ENCODE measurements around the gene NDRG2. TPM values are rescaled to one million over a fixed set of nuclear protein-coding genes. Genes with fewer than 3 reads are reported as not detected.
A peak's percentile ranks its signal among the peaks of the same experiment; 100 is the strongest.

Gene NDRG2
- total and polyA plus RNA-seq, 9 of the 15 experiments (the other 6 are each of a cell fraction or from before 2014, with no cell fraction given): 10.1 to 105 (median 41.0) TPM

DNA sequence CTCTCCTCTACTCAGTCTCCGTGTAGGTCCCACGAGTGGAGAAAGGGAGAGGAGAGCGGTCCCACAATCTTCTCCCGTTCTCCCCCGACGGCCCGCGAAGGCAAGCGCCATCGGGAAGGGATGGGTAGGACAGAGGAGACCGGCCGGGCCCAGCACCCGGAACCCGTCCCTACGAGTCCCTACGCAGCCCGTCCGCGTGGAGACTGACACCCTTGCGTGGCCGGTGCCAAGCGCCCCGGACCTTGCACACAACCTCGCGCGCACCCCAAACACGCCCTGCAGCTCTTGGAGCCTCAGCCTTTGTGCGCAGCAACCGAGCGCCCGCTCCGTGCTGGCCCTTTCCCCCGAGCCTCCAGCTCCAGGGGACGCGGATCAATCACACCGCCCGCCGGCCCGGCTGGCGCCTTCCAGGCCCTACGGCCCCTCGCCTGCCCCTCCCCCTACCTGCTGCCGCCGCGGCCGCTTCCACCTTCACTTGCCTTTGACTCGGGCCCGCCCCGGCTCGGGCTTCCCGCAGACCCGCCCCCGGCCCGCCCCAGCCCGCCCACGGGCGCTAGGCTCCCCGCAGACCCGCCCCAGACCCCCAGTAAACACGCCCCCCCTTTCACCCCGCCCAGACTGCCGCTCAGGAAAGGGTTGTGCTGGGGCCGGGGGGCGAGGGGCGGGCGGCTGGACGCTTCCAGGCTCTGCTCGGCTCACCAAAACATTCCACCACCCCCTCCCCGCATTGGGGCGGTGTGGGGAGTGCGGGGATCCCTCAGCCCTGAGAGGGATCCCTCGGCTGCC lies at the start of gene NDRG2 (continued):
- TF ChIP-seq HSF4 (CRISPR knock-in tag; IDR thresholded peaks at IDR 0.05; ENCODE audit: borderline replicate concordance): no peak
- no peak for TF ChIP-seq ZNF830 (CRISPR knock-in tag; IDR thresholded peaks at IDR 0.05)
- no peak for TF ChIP-seq ZNF263 (CRISPR knock-in tag; IDR thresholded peaks at IDR 0.05; ENCODE audit: borderline replicate concordance)
- TF ChIP-seq MCM7 (IDR thresholded peaks at IDR 0.05): no peak
- TF ChIP-seq RHOXF2B (CRISPR knock-in tag; conservative IDR thresholded peaks at IDR 0.05): no peak
- peak; percentile 29; the same call in 1 of the 2 replicates for TF ChIP-seq SAFB (IDR thresholded peaks at IDR 0.05; ENCODE audit: borderline replicate concordance, low read depth, low read length)
- no peak for TF ChIP-seq XRCC4 (IDR thresholded peaks at IDR 0.05; ENCODE audit: extremely low read depth, insufficient read depth, insufficient read length)
- TF ChIP-seq HDAC6 (IDR thresholded peaks at IDR 0.05; ENCODE audit: low read depth, low read length): no peak
- peak; percentile 25 for TF ChIP-seq RBBP5 (IDR thresholded peaks at IDR 0.05; ENCODE audit: borderline replicate concordance, insufficient read depth, low read length, poor library complexity, severe bottlenecking)
- peak; percentile 48; the same call in 1 of the 2 replicates for TF ChIP-seq ZBTB17 (CRISPR knock-in tag; IDR thresholded peaks at IDR 0.05)
- TF ChIP-seq POLR2G (IDR thresholded peaks at IDR 0.05; ENCODE audit: low read depth, low read length): peak; percentile 87
- TF ChIP-seq MCM2 (IDR thresholded peaks at IDR 0.05; ENCODE audit: low read depth): no peak
- no peak for TF ChIP-seq MGA (IDR thresholded peaks at IDR 0.05)
- TF ChIP-seq ZBED1 (IDR thresholded peaks at IDR 0.05): no peak
- no peak for TF ChIP-seq BRF1 (IDR thresholded peaks at IDR 0.05; ENCODE audit: borderline replicate concordance, extremely low read depth, insufficient read length)

Data from K562 (cell line).